WTC11 (cell line): ENCODE measurements around the gene WNT7A.

Experiments used
- FOXK1 ChIP-seq: sonication (generic); formaldehyde crosslinking; IDR thresholded peaks from 2 replicates; pipeline ENCODE4 v1.8.0; 2022; ENCODE audit warnings: mild to moderate bottlenecking, moderate library complexity, missing genetic modification reagents
- JUN ChIP-seq: sonication (generic); formaldehyde crosslinking; IDR thresholded peaks from 2 replicates; pipeline ENCODE4 v1.8.0; 2023; ENCODE audit warnings: mild to moderate bottlenecking, missing genetic modification reagents
- NR2C2 ChIP-seq: sonication (generic); formaldehyde crosslinking; IDR thresholded peaks from 2 replicates; pipeline ENCODE4 v1.8.0; 2022; ENCODE audit warnings: mild to moderate bottlenecking, missing genetic modification reagents
- SP1 ChIP-seq: sonication (generic); formaldehyde crosslinking; conservative IDR thresholded peaks from 2 replicates; pipeline ENCODE4 v1.8.1; 2022; ENCODE audit warnings: missing genetic modification reagents
- ZNF138 ChIP-seq: sonication (generic); formaldehyde crosslinking; conservative IDR thresholded peaks from 2 replicates; pipeline ENCODE4 v1.8.1; 2022; ENCODE audit warnings: mild to moderate bottlenecking, moderate library complexity, missing genetic modification reagents
- ZNF423 ChIP-seq: fragments of 250-450 bp; sonication (Bioruptor Pico); IDR thresholded peaks from 2 replicates; pipeline ENCODE4 v2.1.2; 2022; ENCODE audit warnings: mild to moderate bottlenecking, moderate library complexity
- TF ChIP-seq, protein P1 (sequence below): fragments of 200-600 bp; IDR thresholded peaks from 2 replicates; pipeline ENCODE4 v1.8.0; 2022; ENCODE audit warnings: antibody characterized with exemption
- TF ChIP-seq, protein P2 (sequence below): sonication (generic); formaldehyde crosslinking; IDR thresholded peaks from 2 replicates; pipeline ENCODE4 v1.8.1; 2022; ENCODE audit warnings: low read depth, mild to moderate bottlenecking, moderate library complexity, missing genetic modification reagents, borderline replicate concordance
- TF ChIP-seq, protein P3 (sequence below): sonication (generic); formaldehyde crosslinking; IDR thresholded peaks from 2 replicates; pipeline ENCODE4 v1.8.1; 2022; ENCODE audit warnings: mild to moderate bottlenecking, missing genetic modification reagents, moderate library complexity, borderline replicate concordance
- TF ChIP-seq, protein P4 (sequence below): sonication (generic); formaldehyde crosslinking; IDR thresholded peaks from 2 replicates; pipeline ENCODE4 v1.8.1; 2022; ENCODE audit warnings: missing genetic modification reagents, borderline replicate concordance

DNA sequence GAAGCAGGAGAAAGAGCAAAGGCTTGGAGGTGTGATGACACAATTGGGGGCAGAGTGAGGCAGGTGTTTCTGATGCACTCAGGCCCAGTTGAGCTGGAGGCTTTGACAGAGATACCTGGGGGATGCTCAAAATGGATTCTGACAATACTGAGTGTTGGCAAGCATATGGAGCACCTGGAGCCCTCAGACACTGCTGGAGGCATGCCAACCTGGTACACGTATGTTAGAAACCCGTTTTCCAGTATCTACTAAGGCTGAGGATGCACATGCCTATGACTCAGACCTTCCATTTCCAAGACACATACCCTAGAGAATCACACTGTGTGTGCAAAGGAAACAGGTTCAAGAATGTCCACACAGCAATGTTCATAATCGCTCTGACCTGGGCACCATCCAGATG lies 58.7 kb downstream of the WNT7A start:
- TF ChIP-seq, protein P1, sequence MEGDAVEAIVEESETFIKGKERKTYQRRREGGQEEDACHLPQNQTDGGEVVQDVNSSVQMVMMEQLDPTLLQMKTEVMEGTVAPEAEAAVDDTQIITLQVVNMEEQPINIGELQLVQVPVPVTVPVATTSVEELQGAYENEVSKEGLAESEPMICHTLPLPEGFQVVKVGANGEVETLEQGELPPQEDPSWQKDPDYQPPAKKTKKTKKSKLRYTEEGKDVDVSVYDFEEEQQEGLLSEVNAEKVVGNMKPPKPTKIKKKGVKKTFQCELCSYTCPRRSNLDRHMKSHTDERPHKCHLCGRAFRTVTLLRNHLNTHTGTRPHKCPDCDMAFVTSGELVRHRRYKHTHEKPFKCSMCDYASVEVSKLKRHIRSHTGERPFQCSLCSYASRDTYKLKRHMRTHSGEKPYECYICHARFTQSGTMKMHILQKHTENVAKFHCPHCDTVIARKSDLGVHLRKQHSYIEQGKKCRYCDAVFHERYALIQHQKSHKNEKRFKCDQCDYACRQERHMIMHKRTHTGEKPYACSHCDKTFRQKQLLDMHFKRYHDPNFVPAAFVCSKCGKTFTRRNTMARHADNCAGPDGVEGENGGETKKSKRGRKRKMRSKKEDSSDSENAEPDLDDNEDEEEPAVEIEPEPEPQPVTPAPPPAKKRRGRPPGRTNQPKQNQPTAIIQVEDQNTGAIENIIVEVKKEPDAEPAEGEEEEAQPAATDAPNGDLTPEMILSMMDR, result no peak
- TF ChIP-seq ZNF138 (no peak), FOXK1 (CRISPR knock-in tag) (no peak), ZNF423 (CRISPR knock-in tag) (no peak), SP1 (CRISPR knock-in tag) (no peak), JUN (CRISPR knock-in tag) (no peak), NR2C2 (CRISPR knock-in tag) (no peak)
- TF ChIP-seq, protein P2, sequence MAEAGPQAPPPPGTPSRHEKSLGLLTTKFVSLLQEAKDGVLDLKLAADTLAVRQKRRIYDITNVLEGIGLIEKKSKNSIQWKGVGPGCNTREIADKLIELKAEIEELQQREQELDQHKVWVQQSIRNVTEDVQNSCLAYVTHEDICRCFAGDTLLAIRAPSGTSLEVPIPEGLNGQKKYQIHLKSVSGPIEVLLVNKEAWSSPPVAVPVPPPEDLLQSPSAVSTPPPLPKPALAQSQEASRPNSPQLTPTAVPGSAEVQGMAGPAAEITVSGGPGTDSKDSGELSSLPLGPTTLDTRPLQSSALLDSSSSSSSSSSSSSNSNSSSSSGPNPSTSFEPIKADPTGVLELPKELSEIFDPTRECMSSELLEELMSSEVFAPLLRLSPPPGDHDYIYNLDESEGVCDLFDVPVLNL, result no peak
- TF ChIP-seq, protein P3, sequence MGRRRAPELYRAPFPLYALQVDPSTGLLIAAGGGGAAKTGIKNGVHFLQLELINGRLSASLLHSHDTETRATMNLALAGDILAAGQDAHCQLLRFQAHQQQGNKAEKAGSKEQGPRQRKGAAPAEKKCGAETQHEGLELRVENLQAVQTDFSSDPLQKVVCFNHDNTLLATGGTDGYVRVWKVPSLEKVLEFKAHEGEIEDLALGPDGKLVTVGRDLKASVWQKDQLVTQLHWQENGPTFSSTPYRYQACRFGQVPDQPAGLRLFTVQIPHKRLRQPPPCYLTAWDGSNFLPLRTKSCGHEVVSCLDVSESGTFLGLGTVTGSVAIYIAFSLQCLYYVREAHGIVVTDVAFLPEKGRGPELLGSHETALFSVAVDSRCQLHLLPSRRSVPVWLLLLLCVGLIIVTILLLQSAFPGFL (CRISPR knock-in tag), result no peak
- TF ChIP-seq, protein P4, sequence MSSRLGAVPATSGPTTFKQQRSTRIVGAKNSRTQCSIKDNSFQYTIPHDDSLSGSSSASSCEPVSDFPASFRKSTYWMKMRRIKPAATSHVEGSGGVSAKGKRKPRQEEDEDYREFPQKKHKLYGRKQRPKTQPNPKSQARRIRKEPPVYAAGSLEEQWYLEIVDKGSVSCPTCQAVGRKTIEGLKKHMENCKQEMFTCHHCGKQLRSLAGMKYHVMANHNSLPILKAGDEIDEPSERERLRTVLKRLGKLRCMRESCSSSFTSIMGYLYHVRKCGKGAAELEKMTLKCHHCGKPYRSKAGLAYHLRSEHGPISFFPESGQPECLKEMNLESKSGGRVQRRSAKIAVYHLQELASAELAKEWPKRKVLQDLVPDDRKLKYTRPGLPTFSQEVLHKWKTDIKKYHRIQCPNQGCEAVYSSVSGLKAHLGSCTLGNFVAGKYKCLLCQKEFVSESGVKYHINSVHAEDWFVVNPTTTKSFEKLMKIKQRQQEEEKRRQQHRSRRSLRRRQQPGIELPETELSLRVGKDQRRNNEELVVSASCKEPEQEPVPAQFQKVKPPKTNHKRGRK, result no peak
